M059J (cell line): Measurements from ENCODE around the gene NME7. TPM values are rescaled to one million over a fixed set of nuclear protein-coding genes. Genes with fewer than 3 reads are reported as not detected.
A peak's percentile ranks its signal among the peaks of the same experiment; 100 is the strongest.
"Not testable (repeated sequence)": the region's sequence is repeated elsewhere in the genome, so short reads cannot be mapped to it uniquely, and the experiment has no call there.

Source experiments
- DNase-seq: peaks from one replicate; pipeline ENCODE4 v3.0.0-alpha.2; 2012; ENCODE audit warnings: low read depth
- total RNA-seq: library from RNA; depleted of rRNA; stranded (reverse); fragments of >200 nt; shearing (Covaris generic); gene quantifications from 2 replicates; pipeline ENCODE4 v1.2.3, GENCODE V29; 2014

The NME7 gene
- total RNA-seq, 1 experiment from 2014 or later = 93.6 TPM

DNA sequence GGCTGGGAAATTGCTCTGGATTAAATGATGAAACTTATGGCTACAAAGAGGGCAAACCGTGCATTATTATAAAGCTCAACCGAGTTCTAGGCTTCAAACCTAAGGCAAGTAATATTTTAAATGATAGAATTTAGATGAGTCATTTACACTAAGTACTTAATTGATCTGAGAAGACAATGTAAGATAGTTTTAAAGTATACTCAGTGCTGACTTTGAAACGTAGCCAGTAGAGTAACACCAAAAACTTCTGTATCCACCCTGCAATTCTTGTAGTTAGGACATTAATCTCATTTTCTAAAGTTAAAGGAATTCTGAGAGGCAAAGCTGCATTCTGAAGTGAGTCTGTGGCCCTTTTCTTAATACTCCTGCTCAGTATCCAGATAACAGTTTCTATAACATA is 240.3 kb downstream of the NME7 start:
- no peak for DNase-seq

DNA sequence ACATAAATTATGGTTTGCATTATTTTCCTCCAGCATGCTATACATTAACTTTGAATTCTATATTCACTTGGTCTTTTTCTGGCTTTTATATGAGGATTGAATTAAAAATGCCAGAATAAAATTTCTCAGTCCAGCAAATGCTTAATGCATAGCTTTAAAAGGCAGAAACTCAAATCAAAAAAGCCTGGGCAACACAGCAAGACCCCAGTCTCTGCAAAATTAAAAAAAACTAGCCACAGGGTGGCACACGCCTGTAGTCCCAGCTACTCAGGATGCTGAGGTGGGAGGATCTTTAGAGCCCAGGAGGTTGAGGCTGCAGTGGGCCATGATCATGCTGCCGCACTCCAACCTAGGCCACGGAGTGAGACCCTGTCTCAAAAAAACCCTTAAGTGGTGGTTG is 241.3 kb downstream of the NME7 start:
- DNase-seq = no peak

- not testable (repeated sequence) for DNase-seq
These were observed 242.0 kb downstream of the NME7 start for GRCh38 chr1:169125597-169125996.

DNA sequence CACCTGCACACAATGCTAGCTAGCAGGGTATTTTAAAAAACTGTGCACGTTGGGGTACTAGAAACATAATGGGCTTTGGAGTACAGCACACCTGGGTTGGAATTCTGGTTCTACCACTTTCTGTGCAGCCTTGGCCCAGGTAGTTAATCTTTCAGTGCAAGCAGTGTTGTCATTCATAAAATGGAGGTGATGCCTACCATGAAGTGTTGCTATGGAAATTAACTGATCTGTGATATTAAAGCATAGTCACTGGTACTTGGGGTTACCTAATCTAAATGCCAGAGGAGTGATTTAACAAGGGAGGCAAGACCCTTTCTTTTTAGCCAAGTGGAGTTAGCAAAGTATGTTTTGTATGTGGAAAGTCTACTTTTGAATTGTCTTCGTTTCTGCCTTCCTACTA is 243.1 kb downstream of the NME7 start:
- no peak for DNase-seq

DNA sequence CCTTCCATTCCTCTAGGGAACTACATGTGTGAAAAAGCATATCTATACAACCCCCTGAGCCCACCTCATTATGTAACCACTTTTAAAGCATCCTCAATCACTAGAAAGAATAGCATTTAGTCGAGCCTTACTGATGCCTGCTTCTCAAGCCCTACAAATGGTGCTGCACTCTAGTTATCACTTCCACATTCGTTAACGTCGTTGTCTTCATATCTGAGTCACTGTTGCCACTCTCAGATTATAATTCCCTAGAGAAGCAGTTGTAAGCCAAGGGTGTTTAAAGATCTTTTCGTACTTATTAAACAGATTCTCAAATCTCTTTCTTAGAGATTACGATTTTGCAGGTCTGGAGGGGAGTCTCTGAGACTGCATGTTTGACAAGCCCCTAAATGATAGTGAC is 244.6 kb downstream of the NME7 start:
- DNase-seq = no peak

DNA sequence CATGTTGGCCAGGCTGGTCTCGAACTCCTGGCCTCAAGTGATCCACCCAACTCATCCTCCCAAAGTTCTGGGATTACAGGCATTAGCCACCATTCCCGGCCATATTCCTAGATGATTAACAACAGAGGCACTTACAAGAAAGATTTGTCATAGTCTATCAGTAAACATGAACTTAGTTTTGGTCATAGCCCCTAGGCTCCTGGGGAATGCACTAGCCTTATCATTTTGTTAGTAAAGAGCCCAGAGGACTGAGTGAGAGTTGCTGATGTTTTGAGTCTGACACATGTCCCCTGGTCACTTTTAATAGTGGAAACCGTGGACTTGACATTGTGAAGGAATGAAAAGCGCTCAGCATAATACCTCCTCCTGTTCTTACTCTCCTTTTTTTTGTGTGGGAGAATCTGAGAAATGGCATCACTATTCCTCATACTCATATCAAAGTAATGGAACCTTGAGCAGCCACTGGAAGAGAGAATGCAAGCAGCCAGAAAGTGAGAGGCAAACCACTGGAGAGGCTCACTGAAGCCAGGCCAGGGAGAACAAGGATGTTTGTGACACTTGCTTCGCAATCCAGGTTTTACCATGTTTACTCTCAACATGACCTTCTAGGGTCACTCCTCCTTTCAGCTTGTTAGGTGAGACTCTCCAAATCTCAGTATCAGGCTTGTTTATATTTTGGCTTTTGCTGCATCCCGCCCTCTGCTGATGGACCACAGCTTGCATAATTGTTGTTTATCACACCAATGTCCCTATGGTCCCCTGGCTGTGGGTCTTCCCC is 246.3 kb downstream of the NME7 start:
- DNase-seq = peak; percentile 61

DNA sequence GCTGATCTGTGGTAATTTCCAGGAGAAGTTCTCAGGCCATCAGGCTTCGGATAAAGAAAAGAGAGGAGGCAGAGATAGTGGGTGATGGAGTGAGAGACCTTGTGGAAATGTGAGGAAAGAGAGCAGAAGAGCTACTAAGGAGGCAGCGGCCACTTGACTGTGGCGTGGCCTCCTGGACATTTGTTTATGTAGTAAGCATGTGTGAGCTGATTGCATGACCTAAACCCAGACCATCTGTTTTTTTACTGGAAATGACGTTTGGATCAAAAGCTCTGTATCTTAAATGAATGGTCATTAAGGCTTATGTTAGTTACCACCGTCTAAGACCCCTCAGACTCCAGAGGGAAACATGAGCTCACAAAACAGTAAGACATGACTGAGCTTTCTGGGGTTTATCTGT is 247.5 kb downstream of the NME7 start:
- DNase-seq = no peak

DNA sequence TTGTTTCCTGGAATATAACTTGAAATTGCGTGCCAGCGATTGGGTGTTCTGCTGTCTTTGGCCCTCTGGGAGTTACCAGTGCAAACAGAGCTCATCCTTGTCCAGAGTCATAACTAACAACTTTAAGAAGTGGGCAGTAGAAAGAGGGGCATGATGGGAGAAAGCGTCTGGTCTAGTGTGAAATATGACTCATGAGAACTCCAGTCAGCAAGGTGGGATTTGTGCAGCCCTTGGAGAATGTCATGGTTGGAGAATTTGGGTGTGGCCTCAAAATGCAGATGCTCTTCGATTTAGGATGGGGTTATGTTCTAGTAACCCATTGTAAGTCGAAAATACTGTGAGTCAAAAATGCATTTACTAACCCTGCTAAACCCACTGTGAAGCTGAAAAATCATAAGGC is 248.2 kb downstream of the NME7 start:
- DNase-seq = peak; percentile 72

GRCh38 chr1:169118227-169118626 is 249.4 kb downstream of the NME7 start:
- DNase-seq = peak; percentile 54

GRCh38 chr1:169117599-169117998 is 250.0 kb downstream of the NME7 start:
- peak; percentile 27 for DNase-seq

DNA sequence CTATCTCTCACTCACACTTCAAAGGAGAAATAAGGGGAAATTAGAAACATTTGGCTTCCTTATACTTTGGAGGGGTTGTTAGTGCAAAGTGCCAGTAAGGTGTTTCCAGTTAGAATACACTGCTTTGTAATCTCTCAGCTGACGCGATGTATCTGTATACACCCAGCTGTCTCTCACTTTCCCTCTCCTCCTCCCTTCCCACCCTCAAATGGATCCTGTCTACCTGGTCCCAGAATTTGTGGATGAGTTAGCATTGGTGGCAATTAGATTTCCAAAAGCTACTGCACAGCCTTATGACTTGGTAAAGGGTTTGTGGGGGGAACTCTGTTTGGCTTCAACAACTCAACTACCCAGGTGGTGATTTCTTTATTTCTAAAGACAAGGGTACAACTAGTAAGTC is 250.6 kb downstream of the NME7 start:
- DNase-seq = no peak

- peak; percentile 52 for DNase-seq
These were observed 251.6 kb downstream of the NME7 start for GRCh38 chr1:169115891-169116585.

GRCh38 chr1:169113613-169114119 is 253.9 kb downstream of the NME7 start:
- DNase-seq = peak; percentile 99

DNA sequence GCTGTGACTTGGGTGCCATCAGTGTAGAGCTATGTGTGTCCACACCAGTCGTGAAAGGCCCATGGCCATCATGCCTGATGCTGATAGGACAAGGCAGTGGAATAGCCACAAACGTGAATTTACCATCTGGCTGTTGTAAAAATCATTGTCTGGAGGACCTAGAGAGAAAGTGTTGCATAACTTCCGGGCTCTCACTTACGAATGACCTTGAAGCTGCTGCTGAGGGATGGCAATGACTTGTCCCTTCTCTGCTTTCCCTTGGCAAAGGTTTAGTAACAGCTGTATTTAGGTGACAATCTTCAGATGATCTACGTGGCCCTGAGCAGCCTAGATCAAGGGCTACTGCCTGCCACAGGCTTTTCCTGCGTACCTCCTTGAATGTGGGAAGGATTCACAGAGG is 255.4 kb downstream of the NME7 start:
- DNase-seq = peak; percentile 46

GRCh38 chr1:169111472-169111871 is 256.1 kb downstream of the NME7 start:
- no peak for DNase-seq

DNA sequence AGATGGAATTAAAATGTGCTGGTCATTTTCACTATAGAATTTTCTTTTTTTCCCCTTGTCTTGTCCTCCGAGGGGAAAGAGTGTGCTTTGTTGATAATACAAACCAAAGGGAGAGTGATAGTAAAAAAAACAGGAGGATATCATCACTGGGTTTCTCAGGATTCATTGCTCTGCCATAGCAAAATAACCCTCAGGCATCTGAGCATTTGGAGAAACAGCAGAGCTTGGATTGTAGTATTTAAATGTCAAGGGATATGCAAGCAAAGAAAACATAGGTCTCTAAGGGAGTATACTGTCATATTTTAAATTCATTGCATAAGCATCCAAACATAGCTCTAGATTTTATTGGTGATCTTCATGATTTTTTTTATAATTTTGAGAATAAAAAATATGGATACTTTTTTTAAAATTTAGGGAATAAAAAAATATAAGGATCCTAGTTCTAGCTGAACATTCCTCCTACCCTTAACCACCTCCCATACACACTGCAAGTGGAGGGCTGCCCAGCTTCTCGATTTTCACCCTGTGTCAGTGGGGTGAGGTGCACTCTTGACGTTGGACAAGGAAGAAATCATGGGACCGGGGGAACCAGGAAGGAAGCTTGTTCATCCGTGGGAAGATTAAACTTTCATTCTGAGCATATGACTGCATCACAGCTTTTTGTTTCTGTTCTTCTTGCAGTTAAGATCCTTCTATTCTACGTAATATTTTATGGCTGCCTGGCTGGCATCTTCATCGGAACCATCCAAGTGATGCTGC is 256.7 kb downstream of the NME7 start:
- peak; percentile 41 for DNase-seq

GRCh38 chr1:169110236-169110635 is 257.4 kb downstream of the NME7 start:
- peak; percentile 44 for DNase-seq

GRCh38 chr1:169109561-169110134 is 257.9 kb downstream of the NME7 start:
- DNase-seq = peak; percentile 96

DNA sequence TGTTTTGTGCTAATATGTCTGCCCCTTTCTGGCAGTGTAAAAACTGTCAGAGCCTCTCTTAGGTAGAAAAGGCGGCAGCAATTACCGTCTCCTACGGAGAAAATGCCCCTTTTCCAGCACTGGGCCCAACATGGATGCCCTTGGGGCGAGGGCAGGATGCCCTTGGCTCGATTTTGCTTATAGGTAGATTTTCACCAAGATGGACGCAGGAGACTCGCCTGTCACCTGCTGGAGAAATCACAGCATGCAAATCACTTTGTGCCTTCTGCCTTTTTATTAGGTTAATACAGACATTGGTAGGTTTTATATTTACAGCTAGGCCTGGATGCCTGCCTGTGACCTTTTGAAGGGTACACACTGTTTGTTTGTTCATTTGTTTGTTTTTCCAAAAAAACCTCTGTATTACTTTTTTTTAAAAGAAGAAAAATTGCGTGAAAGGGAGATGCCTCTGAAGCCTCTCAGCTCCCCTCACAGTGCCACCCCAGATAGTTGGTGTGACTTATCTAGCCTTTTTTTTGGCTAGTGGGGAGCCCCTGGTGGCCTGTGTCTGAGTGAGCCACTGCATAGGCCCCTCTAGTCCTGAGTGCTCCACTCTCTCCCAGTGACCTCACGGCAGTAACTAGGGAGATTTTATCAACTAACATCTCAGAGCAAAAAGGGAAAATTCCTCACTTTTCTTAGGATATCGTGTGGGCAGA is 258.6 kb downstream of the NME7 start:
- DNase-seq = peak; percentile 81

GRCh38 chr1:169108223-169108622 is 259.4 kb downstream of the NME7 start:
- DNase-seq = peak; percentile 24

GRCh38 chr1:169107603-169108208 is 259.9 kb downstream of the NME7 start:
- peak; percentile 70 for DNase-seq
